COR-L47 (cell line): ENCODE measurements around the gene GGA1.
"Not testable (repeated sequence)": the region's sequence is repeated elsewhere in the genome, so short reads cannot be mapped to it uniquely, and the experiment has no call there.

Experiments used
- DNase-seq: peaks from one replicate; lab custom pipeline; 2025; lab: John Stamatoyannopoulos, UW

Gene GGA1

GRCh38 chr22:37609240-37610152 lies 862 bp downstream of the GGA1 start:
- DNase-seq, result no peak

DNA sequence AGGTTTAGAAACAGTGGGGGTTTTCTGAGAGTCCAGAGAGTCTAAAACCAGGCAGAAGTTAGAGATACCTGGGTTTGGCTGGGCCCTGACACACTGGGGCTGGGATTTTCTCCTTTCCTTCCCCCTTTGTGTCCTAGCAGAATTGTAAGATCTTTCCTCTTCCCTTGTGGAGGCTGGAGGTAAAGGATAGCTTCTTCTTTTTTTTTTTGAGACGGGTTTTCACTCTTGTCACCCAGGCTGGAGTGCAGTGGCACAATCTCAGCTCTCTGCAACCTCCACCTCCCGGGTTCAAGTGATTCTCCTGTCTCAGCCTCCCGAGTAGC lies 1.5 kb downstream of the GGA1 start:
- DNase-seq, result not testable (repeated sequence)

- no peak for DNase-seq
Measured at GRCh38 chr22:37610480-37611129, 2.0 kb downstream of the GGA1 start.

DNA sequence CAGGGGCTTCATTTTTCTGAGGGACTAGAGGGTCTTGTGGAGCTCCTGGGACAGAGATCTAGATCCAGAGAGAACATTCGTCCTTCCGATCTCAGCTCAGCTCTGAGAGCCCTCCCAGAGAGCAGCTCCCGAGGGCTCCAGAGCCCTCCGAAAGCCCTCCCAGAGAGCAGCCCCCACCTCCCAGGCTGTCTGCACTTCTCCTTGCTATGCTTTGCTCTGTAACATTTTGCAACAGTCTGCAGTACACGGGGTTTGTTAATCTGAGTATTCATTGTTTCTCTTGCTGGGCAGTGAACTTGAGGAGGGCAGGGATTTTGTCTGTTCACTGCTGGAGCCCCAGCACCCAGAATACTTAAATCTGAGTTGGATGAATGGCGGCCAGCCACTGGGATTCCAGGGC lies 2.6 kb downstream of the GGA1 start:
- no peak for DNase-seq

- no peak for DNase-seq
Measured at GRCh38 chr22:37616201-37617083, 7.8 kb downstream of the GGA1 start.

- no peak for DNase-seq
Measured at GRCh38 chr22:37617431-37617830, 8.8 kb downstream of the GGA1 start.

GRCh38 chr22:37618072-37618656 lies 9.5 kb downstream of the GGA1 start:
- DNase-seq, result no peak

DNA sequence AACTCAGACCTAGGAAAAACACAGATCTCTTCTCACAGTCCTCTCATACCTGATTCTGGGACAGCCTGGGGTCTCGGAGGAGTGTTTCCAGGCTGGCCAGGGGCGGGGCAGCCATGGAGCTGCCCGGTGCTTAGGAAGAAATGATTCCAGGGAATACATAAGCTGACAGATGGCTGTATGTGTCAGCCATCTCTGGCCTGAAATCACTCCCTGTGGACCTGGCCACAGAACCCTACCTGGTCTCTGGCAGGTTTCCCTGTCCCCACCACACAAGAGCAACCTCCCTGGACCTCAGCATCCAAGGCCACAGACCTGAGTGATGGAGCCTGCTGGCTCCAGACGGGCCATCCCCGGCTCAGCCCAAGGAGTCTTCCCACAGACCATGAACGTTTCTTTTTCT lies 10.0 kb downstream of the GGA1 start:
- no peak for DNase-seq

- DNase-seq, result no peak
Measured at GRCh38 chr22:37619991-37620390, 11.4 kb downstream of the GGA1 start.

- DNase-seq, result no peak
Measured at GRCh38 chr22:37621352-37621860, 12.8 kb downstream of the GGA1 start.

DNA sequence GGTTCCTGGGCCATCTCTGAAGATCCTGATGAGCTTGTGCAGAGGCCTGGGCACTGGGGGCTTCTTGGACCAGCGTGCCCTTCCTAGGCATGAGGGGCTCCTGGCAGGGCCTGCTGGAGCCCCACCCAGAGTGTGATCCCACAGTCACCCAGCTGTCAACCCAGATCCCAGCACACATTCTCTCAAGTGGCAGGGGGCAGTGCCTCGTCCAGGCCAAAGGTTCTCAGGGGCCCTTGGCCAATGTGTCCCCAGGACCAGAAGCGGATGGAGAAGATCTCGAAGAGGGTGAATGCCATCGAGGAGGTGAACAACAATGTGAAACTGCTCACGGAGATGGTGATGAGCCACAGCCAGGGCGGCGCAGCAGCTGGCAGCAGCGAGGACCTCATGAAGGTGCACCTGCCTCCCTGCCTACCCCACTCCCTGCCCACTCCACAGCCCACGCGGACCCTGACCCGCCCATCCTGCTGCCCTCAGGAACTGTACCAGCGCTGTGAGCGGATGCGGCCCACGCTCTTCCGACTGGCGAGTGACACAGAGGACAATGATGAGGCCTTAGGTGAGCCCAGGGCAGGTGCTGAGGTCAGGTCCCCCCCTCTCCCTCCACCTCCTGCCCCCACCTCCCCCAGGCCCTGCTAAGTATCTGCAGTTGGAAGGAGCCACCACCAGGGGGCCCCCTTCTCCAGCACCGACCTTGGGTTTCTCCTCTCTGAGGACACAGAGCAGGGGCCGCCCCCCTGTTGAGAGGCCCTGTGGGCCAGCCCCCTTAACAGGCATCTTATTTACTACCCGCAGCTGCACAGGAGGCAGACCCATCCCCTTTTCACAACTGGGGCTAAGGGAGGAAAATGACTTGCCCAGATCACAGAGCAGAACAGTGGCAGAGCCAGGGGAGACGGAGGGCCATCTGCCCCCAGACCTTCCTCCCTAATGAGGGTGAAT lies 14.7 kb downstream of the GGA1 start:
- peak; percentile 52 for DNase-seq

- DNase-seq, result no peak
Measured at GRCh38 chr22:37624017-37624365, 15.4 kb downstream of the GGA1 start.

DNA sequence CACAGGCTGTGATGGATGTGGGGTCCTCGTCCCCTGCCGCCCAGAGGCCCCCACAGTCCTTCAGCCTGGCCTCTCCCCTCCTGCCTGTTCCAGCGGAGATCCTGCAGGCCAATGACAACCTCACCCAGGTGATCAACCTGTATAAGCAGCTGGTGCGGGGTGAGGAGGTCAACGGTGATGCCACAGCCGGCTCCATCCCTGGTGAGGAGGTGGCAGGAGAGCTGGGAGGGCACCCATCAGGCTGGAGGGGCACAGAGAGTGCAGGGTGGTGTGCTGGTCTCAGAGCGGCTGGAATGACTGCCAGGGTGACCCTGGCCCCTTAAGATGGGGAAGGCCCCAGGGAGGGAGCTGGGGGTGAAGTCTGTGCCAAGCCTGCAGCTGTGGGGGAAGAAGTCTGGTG lies 16.2 kb downstream of the GGA1 start:
- no peak for DNase-seq

DNA sequence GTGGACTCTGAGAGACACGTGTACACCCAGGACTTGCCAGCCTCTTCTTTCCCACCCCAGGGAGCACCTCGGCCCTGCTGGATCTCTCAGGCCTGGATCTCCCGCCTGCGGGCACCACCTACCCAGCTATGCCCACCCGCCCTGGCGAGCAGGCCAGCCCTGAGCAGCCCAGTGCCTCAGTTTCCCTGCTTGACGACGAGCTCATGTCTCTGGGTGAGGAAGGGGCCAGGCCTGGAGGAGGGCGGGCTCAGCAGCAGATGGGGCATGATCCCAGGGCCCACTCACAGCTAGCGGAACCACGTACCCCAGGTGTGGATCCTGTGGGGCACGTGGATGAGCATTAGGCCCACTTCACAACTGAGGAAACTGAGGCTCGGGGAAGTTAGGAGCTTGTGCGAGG lies 17.1 kb downstream of the GGA1 start:
- no peak for DNase-seq

DNA sequence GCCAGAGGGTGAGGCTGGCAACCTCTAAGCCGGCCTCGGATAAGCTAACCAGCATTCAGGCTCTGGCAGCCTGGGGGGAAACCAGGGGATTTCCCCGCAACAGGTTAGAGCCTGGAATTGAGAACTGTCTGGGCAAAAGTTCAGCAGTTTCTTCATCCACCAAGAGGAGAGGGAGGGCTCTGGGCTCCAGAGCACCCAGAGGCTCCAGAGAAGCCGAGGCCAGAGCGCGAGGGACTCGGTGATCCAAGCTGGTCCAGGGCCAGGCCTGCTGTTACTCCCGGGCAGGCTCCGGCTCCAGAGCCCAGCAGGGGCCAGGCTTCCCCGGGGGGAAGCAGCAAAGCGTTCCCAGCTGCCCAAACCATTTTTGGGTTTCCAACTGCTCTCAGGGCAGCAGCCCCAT lies 17.5 kb downstream of the GGA1 start:
- DNase-seq, result peak; percentile 10

DNA sequence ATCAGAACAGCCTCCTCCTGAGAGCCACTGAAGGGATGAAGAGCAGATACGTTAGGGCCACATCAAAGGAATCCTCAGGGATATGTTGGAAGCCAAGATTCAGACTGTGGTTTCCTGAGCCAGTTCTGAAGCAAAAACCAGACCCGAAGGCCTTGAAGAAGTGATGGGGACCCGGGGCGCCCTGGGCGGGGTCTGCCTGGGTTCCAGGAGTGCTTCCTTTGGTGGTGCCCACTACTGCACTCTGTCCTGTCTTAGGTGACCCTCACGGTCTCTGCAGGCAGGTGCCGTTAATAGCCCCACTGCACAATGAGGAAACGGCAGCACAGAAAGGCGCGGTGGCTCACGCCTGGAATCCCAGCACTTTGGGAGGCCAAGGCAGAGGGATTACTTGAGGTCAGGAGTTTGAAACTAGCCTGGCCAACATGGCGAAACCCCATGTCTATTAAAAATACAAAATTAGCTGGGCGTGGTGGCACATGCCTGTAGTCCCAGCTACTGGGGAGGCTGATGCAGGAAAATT lies 18.0 kb downstream of the GGA1 start:
- no peak for DNase-seq

DNA sequence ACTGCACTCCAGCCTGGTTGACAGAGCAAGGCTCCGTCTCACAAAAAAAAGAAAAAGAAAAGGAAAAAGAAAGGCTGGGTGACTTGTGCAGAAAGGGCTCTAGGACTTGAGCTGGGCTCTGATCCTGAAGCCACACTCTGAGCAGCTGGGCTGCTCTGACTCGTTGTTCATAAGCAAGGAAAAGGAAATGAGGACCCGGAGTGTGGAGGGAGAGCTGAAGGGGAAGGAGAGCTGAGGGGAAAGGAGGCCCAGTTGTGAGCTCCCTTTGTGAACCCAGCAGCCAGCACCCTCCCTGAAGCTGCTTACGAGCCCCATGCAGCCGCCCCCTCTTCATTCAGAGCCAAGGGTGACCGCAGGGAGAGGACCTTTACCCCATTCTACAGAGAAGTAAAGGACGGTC lies 18.5 kb downstream of the GGA1 start:
- DNase-seq, result no peak

- no peak for DNase-seq
Measured at GRCh38 chr22:37627545-37627944, 18.9 kb downstream of the GGA1 start.

- no peak for DNase-seq
Measured at GRCh38 chr22:37628830-37629229, 20.2 kb downstream of the GGA1 start.

- no peak for DNase-seq
Measured at GRCh38 chr22:37629928-37630327, 21.3 kb downstream of the GGA1 start.
